Measurements from ENCODE around the gene SLIT3.

- TF ChIP-seq POU6F1 (CRISPR knock-in tag; IDR thresholded peaks at IDR 0.05; ENCODE audit: borderline replicate concordance, low read depth) (no peak), TCF4 (CRISPR knock-in tag; IDR thresholded peaks at IDR 0.05; ENCODE audit: borderline replicate concordance) (no peak)
Observed at GRCh38 chr5:168788786-168789185, 512.2 kb downstream of the SLIT3 start.

Data from SK-N-SH treated with all-trans-retinoic acid at 6 μM for 48 hours (cell line).